ENCODE data around the gene DTNA. TPM values are rescaled to one million over a fixed set of nuclear protein-coding genes. Genes with fewer than 3 reads are reported as not detected.
"Not testable (repeated sequence)": the region's sequence is repeated elsewhere in the genome, so short reads cannot be mapped to it uniquely, and the experiment has no call there.

Gene DTNA
- total RNA-seq, result not detected

DNA sequence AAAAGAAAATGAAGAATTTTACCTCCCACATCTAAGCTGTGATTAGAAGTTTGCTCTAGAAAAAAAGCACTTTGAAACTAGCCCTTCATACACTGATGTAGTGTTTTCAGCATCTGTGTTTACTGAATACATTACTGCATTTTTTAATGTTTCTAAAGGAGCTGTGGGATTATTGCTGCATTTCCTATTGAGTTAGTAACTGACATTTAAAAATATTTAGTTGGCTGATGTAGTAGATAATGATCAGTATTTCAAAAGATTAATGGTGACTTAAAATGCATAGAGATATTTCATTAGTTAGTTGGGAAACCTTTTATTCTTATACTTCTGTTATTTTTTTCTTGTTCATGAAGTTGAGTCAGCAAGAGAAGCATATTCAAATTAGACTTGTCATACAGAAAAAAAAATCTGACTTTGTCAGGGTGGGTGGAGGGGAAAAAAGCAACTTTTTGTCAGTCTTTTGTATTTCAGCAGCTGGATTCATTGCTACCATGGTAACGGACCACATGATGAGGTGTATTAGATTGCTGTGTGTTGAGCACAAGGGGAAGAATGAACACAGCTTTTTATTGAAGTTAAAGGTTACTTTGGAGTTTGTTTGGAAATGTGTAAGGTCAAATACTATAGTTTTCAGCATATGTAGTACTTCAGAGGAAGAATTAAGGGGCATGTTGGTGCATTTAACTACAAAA is at the start of gene DTNA:
DTNA (plus strand) TSS at position 549 of the 692 bp plus-strand sequence. CDS start 45,679 bp downstream, outside the sequence.
- DNase-seq (no peak), ATAC-seq (no peak)
- no peaks in the 10 kb centered on the region for H3K36me3 Mint-ChIP-seq
- H3K27me3 Mint-ChIP-seq, result peaks cover 4% of the 10 kb centered on the region
- H3K4me1 Mint-ChIP-seq, result no peaks in the 10 kb centered on the region
- H3K4me3 Mint-ChIP-seq, result no peak within 1 kb of the TSS
- CTCF ChIA-PET, result no interaction called here
- no peak within 1 kb of the TSS for H3K27ac Mint-ChIP-seq
- H3K9me3 Mint-ChIP-seq (ENCODE audit: low read depth), result no peaks in the 10 kb centered on the region

DNA sequence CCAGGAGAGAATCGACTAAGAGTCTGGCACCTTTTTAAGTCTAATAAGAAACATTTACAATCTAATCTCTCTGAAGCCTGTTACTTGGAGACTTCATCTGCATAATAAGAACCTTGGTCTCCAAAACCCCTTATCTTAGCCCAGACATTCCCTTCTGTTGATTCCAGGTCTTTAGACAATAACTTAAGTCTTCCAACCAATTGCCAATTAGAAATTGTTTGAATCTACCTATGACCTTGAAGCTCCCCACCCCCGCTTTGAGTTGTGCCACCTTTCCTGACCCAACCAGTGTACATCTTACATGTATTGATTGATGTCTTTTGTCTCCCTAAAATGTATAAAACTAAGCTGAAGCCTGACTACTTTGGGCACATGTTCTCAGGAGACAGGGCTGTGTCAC is 49.5 kb upstream of the DTNA start:
- Mint-ChIP-seq H3K4me1 (no peaks in the 10 kb centered on the region), H3K36me3 (no peaks in the 10 kb centered on the region), H3K27me3 (peaks cover 18% of the 10 kb centered on the region), H3K9me3 (ENCODE audit: low read depth) (no peaks in the 10 kb centered on the region), H3K4me3 (no peak overlapping the region), H3K27ac (no peak overlapping the region)
- DNase-seq (no peak), ATAC-seq (no peak)
- CTCF ChIA-PET, result interaction anchor here (0.9 to 6.8 kb wide), 8 partner anchors 9 to 127 kb away, joined by 3 to 36 read pairs (median 4); no protein-coding TSS in a partner anchor

DNA sequence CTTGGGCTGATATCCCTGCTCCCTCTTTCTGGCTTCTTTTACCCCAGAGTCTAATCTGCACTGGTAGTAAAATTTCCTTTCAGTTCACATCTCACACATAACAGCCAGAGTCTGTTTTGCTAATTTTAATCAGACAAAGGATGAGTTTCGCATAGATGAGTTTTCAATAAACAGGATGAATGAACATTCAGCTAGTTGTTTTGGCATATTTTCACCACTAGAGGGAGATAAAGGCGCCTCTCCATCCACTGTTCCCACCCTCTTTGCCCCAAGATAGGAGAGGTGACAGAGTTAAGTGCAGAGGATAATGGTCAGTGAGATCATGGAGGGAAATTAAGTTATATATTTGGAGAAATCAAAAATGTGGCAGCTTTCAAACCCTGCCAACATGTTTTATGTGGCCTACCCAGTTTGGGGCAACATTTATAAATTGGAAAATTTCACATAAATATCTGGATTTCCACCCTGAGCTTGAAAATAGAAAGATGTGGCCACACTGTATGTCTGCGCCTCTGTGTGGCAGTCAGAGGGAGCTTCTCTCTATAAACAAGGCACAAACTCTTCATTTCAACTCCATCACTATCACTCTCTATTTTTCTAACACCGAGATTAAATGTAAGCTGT is 48.5 kb upstream of the DTNA start:
- Mint-ChIP-seq H3K36me3 (no peaks in the 10 kb centered on the region), H3K4me3 (no peak overlapping the region), H3K4me1 (no peaks in the 10 kb centered on the region), H3K9me3 (ENCODE audit: low read depth) (no peaks in the 10 kb centered on the region), H3K27ac (no peak overlapping the region), H3K27me3 (peaks cover 15% of the 10 kb centered on the region)
- no peak for ATAC-seq
- CTCF ChIA-PET, result interaction anchor here (0.8 to 6.8 kb wide), 20 partner anchors 10 to 539 kb away, joined by 3 to 36 read pairs (median 4); no protein-coding TSS in a partner anchor
- no peak for DNase-seq

GRCh38 chr18:34676816-34677574 is 33.1 kb upstream of the DTNA start:
- CTCF ChIA-PET, result interaction anchor here (0.8 kb wide), 1 partner anchor 16 kb away, joined by 3 read pairs; no protein-coding TSS in a partner anchor

DNA sequence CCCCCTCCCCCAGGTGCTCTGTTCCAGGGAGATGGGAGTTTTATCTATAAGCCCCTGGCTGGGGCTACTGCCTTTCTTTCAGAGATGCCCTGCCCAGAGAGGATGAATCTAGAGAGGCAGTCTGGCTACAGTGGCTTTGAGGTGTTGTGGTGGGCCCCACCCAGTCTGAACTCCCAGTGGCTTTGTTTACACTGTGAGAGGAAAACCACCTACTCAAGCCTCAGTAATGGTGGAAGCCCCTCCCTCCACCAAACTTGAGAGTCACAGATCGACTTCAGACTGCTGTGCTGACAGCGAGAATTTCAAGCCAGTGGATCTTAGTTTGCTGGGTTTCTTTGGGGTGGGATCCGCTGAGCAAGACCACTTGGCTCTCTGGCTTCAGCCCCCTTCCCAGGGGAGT is 20.3 kb upstream of the DTNA start:
- H3K27me3 Mint-ChIP-seq; H3K9me3 Mint-ChIP-seq (ENCODE audit: low read depth); CTCF ChIA-PET; H3K27ac Mint-ChIP-seq; H3K36me3 Mint-ChIP-seq; ATAC-seq; H3K4me1 Mint-ChIP-seq; H3K4me3 Mint-ChIP-seq: not testable (repeated sequence)
- DNase-seq, result peak; percentile 43

More at GRCh38 chr18:34676816-34677574, 33.1 kb upstream of the DTNA start:
- DNase-seq, result no peak
- no peak overlapping the region for H3K27ac Mint-ChIP-seq
- H3K27me3 Mint-ChIP-seq, result no peaks in the 10 kb centered on the region
- H3K36me3 Mint-ChIP-seq, result no peaks in the 10 kb centered on the region
- H3K9me3 Mint-ChIP-seq (ENCODE audit: low read depth), result no peaks in the 10 kb centered on the region
- no peak for ATAC-seq
- H3K4me3 Mint-ChIP-seq, result no peak overlapping the region
- H3K4me1 Mint-ChIP-seq, result no peaks in the 10 kb centered on the region

GRCh38 chr18:34691614-34692013 is 18.5 kb upstream of the DTNA start:
- peaks cover 7% of the 10 kb centered on the region for H3K27me3 Mint-ChIP-seq
- ATAC-seq (no peak), DNase-seq (no peak)
- no peaks in the 10 kb centered on the region for H3K9me3 Mint-ChIP-seq (ENCODE audit: low read depth)
- CTCF ChIA-PET, result interaction anchor here (0.9 kb wide), 1 partner anchor 29 kb away, joined by 3 read pairs; no protein-coding TSS in a partner anchor
- no peak overlapping the region for H3K4me3 Mint-ChIP-seq
- H3K36me3 Mint-ChIP-seq, result no peaks in the 10 kb centered on the region
- H3K4me1 Mint-ChIP-seq, result no peaks in the 10 kb centered on the region
- no peak overlapping the region for H3K27ac Mint-ChIP-seq

- ATAC-seq, result no peak
Observed at GRCh38 chr18:34694591-34695165, 15.4 kb upstream of the DTNA start.

DNA sequence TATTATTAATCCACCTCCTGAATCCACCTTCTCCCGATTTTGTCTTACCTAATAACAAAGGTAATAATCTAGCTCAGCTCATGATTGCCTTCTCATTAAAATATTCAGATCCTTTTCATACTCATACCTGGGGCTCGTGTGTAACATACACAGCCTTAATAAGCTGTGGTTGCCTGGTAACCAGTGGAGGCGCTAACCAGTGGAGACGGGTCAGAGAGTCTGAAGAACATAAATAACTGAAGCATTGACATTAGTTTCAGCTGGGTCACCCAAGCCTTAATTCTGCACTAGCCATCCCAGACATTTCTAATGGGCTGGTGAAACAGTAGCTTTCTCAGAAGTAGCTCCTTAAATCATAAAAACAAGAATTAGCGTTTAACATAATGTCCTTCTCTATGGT is 14.8 kb upstream of the DTNA start:
- H3K9me3 Mint-ChIP-seq (ENCODE audit: low read depth), result no peaks in the 10 kb centered on the region
- H3K27me3 Mint-ChIP-seq, result peaks cover 3% of the 10 kb centered on the region
- H3K36me3 Mint-ChIP-seq, result no peaks in the 10 kb centered on the region
- CTCF ChIA-PET, result no interaction called here
- no peak for DNase-seq
- H3K27ac Mint-ChIP-seq, result no peak overlapping the region
- no peak for ATAC-seq
- H3K4me3 Mint-ChIP-seq, result no peak overlapping the region
- no peaks in the 10 kb centered on the region for H3K4me1 Mint-ChIP-seq

More at GRCh38 chr18:34694591-34695165, 15.4 kb upstream of the DTNA start:
- no peaks in the 10 kb centered on the region for H3K4me1 Mint-ChIP-seq
- H3K4me3 Mint-ChIP-seq, result no peak overlapping the region
- H3K9me3 Mint-ChIP-seq (ENCODE audit: low read depth), result no peaks in the 10 kb centered on the region
- peaks cover 3% of the 10 kb centered on the region for H3K27me3 Mint-ChIP-seq
- no peaks in the 10 kb centered on the region for H3K36me3 Mint-ChIP-seq
- DNase-seq, result no peak
- no peak overlapping the region for H3K27ac Mint-ChIP-seq
- CTCF ChIA-PET, result no interaction called here

DNA sequence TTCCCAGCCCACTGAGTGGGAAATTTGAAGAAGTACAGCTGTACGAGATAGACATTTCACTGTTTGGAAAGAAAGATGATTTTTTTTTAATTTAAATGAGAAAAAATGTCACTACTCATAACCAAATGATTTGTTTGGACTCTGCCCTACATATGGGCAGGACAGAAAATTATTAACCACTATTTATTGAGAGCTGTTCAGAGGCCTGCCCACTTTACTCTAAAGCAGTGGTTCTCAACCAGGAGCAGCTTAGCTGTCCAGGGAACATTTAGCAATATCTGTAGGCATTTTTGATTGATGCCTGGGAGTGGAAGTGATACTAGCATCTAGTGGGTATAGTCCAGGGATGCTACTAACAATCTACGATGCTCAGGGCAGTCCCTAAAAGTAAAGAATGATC is 13.4 kb upstream of the DTNA start:
- Mint-ChIP-seq H3K27ac (no peak overlapping the region), H3K4me3 (no peak overlapping the region), H3K36me3 (no peaks in the 10 kb centered on the region), H3K27me3 (peaks cover 3% of the 10 kb centered on the region), H3K9me3 (ENCODE audit: low read depth) (no peaks in the 10 kb centered on the region), H3K4me1 (no peaks in the 10 kb centered on the region)
- ATAC-seq (no peak), DNase-seq (no peak)
- CTCF ChIA-PET, result no interaction called here

GRCh38 chr18:34697233-34697632 is 12.9 kb upstream of the DTNA start:
- H3K27me3 Mint-ChIP-seq, result peaks cover 3% of the 10 kb centered on the region
- H3K4me1 Mint-ChIP-seq, result no peaks in the 10 kb centered on the region
- no peak for DNase-seq
- no peaks in the 10 kb centered on the region for H3K9me3 Mint-ChIP-seq (ENCODE audit: low read depth)
- no peak overlapping the region for H3K4me3 Mint-ChIP-seq
- no peak overlapping the region for H3K27ac Mint-ChIP-seq
- CTCF ChIA-PET, result no interaction called here
- no peaks in the 10 kb centered on the region for H3K36me3 Mint-ChIP-seq
- ATAC-seq, result no peak

DNA sequence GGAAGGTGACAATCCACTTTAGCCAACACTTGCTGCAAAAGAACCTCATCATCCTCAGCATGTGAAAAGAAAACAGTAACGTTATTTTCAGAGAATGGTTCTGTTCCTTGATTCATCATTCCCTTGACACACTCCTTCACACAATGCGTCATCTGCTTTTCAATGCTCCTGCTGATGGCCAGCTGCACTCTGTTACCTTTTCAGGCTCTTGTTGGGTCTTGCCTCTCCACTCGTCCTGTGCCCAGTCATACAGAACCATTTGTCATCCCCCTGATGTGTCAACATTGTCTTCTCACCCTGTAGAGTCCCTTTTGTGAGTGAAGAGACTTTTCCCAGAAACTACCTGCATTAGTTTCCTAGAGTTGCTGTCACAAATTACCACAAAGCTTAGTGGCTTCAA is 12.2 kb upstream of the DTNA start:
- CTCF ChIA-PET, result no interaction called here
- Mint-ChIP-seq H3K4me1 (no peaks in the 10 kb centered on the region), H3K4me3 (no peak overlapping the region), H3K27me3 (peaks cover 3% of the 10 kb centered on the region), H3K36me3 (no peaks in the 10 kb centered on the region), H3K9me3 (ENCODE audit: low read depth) (no peaks in the 10 kb centered on the region), H3K27ac (no peak overlapping the region)
- DNase-seq, result no peak
- ATAC-seq, result no peak

- Mint-ChIP-seq H3K27me3 (no peaks in the 10 kb centered on the region), H3K9me3 (ENCODE audit: low read depth) (no peaks in the 10 kb centered on the region), H3K4me1 (no peaks in the 10 kb centered on the region), H3K4me3 (no peak overlapping the region), H3K36me3 (no peaks in the 10 kb centered on the region), H3K27ac (no peak overlapping the region)
- CTCF ChIA-PET, result no interaction called here
- ATAC-seq (no peak), DNase-seq (no peak)
Observed at GRCh38 chr18:34701911-34702310, 8.2 kb upstream of the DTNA start.

DNA sequence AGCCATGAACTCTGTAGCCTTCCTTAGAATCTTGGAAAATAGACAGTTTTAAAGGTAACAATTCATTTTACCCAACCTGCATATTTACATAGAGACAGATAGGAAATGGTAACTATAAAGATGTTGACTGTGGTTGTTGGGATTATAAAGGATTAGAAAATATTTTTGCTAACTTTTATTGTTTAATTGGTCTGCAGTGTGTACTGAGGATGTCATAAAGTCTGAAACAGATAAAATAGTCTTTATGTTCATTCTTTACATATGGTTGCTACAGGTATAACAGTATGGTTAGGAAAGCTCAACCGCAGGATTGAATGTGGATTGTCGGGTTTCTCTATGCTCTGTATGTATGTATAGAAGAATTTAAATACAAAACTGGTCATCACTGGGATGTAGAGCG is 7.3 kb upstream of the DTNA start:
- no peaks in the 10 kb centered on the region for H3K9me3 Mint-ChIP-seq (ENCODE audit: low read depth)
- peaks cover 2% of the 10 kb centered on the region for H3K27me3 Mint-ChIP-seq
- no peak overlapping the region for H3K27ac Mint-ChIP-seq
- no peaks in the 10 kb centered on the region for H3K36me3 Mint-ChIP-seq
- no peak overlapping the region for H3K4me3 Mint-ChIP-seq
- CTCF ChIA-PET, result no interaction called here
- H3K4me1 Mint-ChIP-seq, result no peaks in the 10 kb centered on the region
- no peak for ATAC-seq
- DNase-seq, result no peak
